UCSD-AML1 (cell line): ENCODE measurements around the gene CDC45.

Experiments
- DNase-seq: peaks from one replicate; lab custom pipeline; 2025; ENCODE audit not compliant: unreplicated experiment; lab: John Stamatoyannopoulos, UW

Gene CDC45

GRCh38 chr22:19510919-19511341, 31.2 kb downstream of the CDC45 start:
- DNase-seq, result no peak

GRCh38 chr22:19513823-19514222, 34.1 kb downstream of the CDC45 start:
- no peak for DNase-seq

GRCh38 chr22:19514831-19515565, 35.3 kb downstream of the CDC45 start:
- DNase-seq, result no peak

- DNase-seq, result no peak
Observed at GRCh38 chr22:19515654-19516377, 36.1 kb downstream of the CDC45 start.

- DNase-seq, result no peak
Observed at GRCh38 chr22:19516378-19517170, 36.9 kb downstream of the CDC45 start.

GRCh38 chr22:19517171-19517500, 37.4 kb downstream of the CDC45 start:
- DNase-seq, result no peak

GRCh38 chr22:19517919-19518611, 38.3 kb downstream of the CDC45 start:
- no peak for DNase-seq

GRCh38 chr22:19518635-19519034, 38.9 kb downstream of the CDC45 start:
- no peak for DNase-seq

GRCh38 chr22:19519041-19519926, 39.6 kb downstream of the CDC45 start:
- DNase-seq, result no peak

GRCh38 chr22:19520007-19520406, 40.3 kb downstream of the CDC45 start:
- DNase-seq, result no peak

GRCh38 chr22:19520566-19521305, 41.0 kb downstream of the CDC45 start:
- no peak for DNase-seq

GRCh38 chr22:19522190-19522880, 42.6 kb downstream of the CDC45 start:
- no peak for DNase-seq

GRCh38 chr22:19522881-19523239, 43.1 kb downstream of the CDC45 start:
- DNase-seq, result no peak

- no peak for DNase-seq
Observed at GRCh38 chr22:19523240-19524169, 43.8 kb downstream of the CDC45 start.

- DNase-seq, result no peak
Observed at GRCh38 chr22:19524170-19525115, 44.7 kb downstream of the CDC45 start, which contains the start of gene CLDN5. TSS of gene CLDN5 (minus strand) at chr22:19524410. CDS start at chr22:19524255, 155 bp downstream.

- DNase-seq, result no peak
Observed at GRCh38 chr22:19525116-19525660, 45.5 kb downstream of the CDC45 start.
